Right kidney (tissue), 1 donor: ENCODE data around the gene CDK5R2.

Experiments
- DNase-seq: peaks from one replicate; pipeline ENCODE4 v3.0.0-alpha.2; 2016

The CDK5R2 gene

GRCh38 chr2:218988164-218988563 is 28.7 kb downstream of the CDK5R2 start:
- DNase-seq: no peak

GRCh38 chr2:218988650-218989049 is 29.2 kb downstream of the CDK5R2 start:
- no peak for DNase-seq

GRCh38 chr2:218990052-218990451 is 30.6 kb downstream of the CDK5R2 start:
- DNase-seq: no peak

GRCh38 chr2:218990612-218991011 is 31.1 kb downstream of the CDK5R2 start:
- no peak for DNase-seq

GRCh38 chr2:218991674-218992168 is 32.3 kb downstream of the CDK5R2 start:
- DNase-seq: peak; percentile 50

GRCh38 chr2:218992196-218992595 is 32.7 kb downstream of the CDK5R2 start:
- no peak for DNase-seq

GRCh38 chr2:218992703-218993344 is 33.4 kb downstream of the CDK5R2 start:
- no peak for DNase-seq

GRCh38 chr2:218993345-218994315 is 34.2 kb downstream of the CDK5R2 start, which contains the start of gene CRYBA2:
Gene CRYBA2, minus strand, starts transcription at chr2:218993422. Its CDS starts 246 bp downstream, at chr2:218993176.
- DNase-seq: peak; percentile 35

GRCh38 chr2:218995561-218995960 is 36.1 kb downstream of the CDK5R2 start:
- no peak for DNase-seq

GRCh38 chr2:218995972-218996711 is 36.7 kb downstream of the CDK5R2 start:
- DNase-seq: peak; percentile 63

- no peak for DNase-seq
These were observed 37.5 kb downstream of the CDK5R2 start for GRCh38 chr2:218996937-218997336.

- no peak for DNase-seq
These were observed 38.3 kb downstream of the CDK5R2 start for GRCh38 chr2:218997731-218998130.

- no peak for DNase-seq
These were observed 39.0 kb downstream of the CDK5R2 start for GRCh38 chr2:218998414-218999002.

GRCh38 chr2:218999021-218999880 is 39.8 kb downstream of the CDK5R2 start:
- DNase-seq: no peak

- no peak for DNase-seq
These were observed 40.6 kb downstream of the CDK5R2 start for GRCh38 chr2:218999881-219000568.

- no peak for DNase-seq
These were observed 41.1 kb downstream of the CDK5R2 start for GRCh38 chr2:219000569-219000960.

GRCh38 chr2:219001100-219001576 is 41.7 kb downstream of the CDK5R2 start:
- no peak for DNase-seq

- peak; percentile 41 for DNase-seq
These were observed 42.3 kb downstream of the CDK5R2 start for GRCh38 chr2:219001577-219002394.
